ENCODE results near the gene LZTR1.

LZTR1 gene

GRCh38 chr22:20951932-20952380 is 30.1 kb upstream of the LZTR1 start:
- no peak for DNase-seq (ENCODE audit: low read depth)
- H3K4me3 ChIP-seq (ENCODE audit: control insufficient read depth, low read depth, low read length): no peak overlapping the region
- TF ChIP-seq CTCF (IDR thresholded peaks at IDR 0.05; ENCODE audit: control insufficient read depth, insufficient read depth, low read depth, low read length, missing control alignments): no peak

- no peak overlapping the region for H3K4me3 ChIP-seq (ENCODE audit: control insufficient read depth, low read depth, low read length)
- TF ChIP-seq CTCF (IDR thresholded peaks at IDR 0.05; ENCODE audit: control insufficient read depth, insufficient read depth, low read depth, low read length, missing control alignments): no peak
- no peak for DNase-seq (ENCODE audit: low read depth)
Measured at GRCh38 chr22:20952544-20953341, 29.4 kb upstream of the LZTR1 start.

GRCh38 chr22:20953342-20953608 is 28.8 kb upstream of the LZTR1 start:
- no peak for TF ChIP-seq CTCF (IDR thresholded peaks at IDR 0.05; ENCODE audit: control insufficient read depth, insufficient read depth, low read depth, low read length, missing control alignments)
- H3K4me3 ChIP-seq (ENCODE audit: control insufficient read depth, low read depth, low read length): no peak overlapping the region
- DNase-seq (ENCODE audit: low read depth): no peak

GRCh38 chr22:20953668-20954500 is 28.2 kb upstream of the LZTR1 start:
- no peak overlapping the region for H3K4me3 ChIP-seq (ENCODE audit: control insufficient read depth, low read depth, low read length)
- no peak for TF ChIP-seq CTCF (IDR thresholded peaks at IDR 0.05; ENCODE audit: control insufficient read depth, insufficient read depth, low read depth, low read length, missing control alignments)
- peak; percentile 34 for DNase-seq (ENCODE audit: low read depth)

- no peak for TF ChIP-seq CTCF (IDR thresholded peaks at IDR 0.05; ENCODE audit: control insufficient read depth, insufficient read depth, low read depth, low read length, missing control alignments)
- DNase-seq (ENCODE audit: low read depth): no peak
- no peak overlapping the region for H3K4me3 ChIP-seq (ENCODE audit: control insufficient read depth, low read depth, low read length)
Measured at GRCh38 chr22:20955548-20955947, 26.5 kb upstream of the LZTR1 start.

GRCh38 chr22:20956258-20957101 is 25.6 kb upstream of the LZTR1 start:
- no peak for TF ChIP-seq CTCF (IDR thresholded peaks at IDR 0.05; ENCODE audit: control insufficient read depth, insufficient read depth, low read depth, low read length, missing control alignments)
- DNase-seq (ENCODE audit: low read depth): no peak
- peak overlapping the region; percentile 63 for H3K4me3 ChIP-seq (ENCODE audit: control insufficient read depth, low read depth, low read length)
